ELR (cell line): ENCODE results near the gene PRAF2.
A peak's percentile ranks its signal among the peaks of the same experiment; 100 is the strongest.

Experiments used
- DNase-seq: peaks from one replicate; pipeline ENCODE4 v3.0.0-alpha.2; 2015; ENCODE audit warnings: low read depth

PRAF2 gene

DNA sequence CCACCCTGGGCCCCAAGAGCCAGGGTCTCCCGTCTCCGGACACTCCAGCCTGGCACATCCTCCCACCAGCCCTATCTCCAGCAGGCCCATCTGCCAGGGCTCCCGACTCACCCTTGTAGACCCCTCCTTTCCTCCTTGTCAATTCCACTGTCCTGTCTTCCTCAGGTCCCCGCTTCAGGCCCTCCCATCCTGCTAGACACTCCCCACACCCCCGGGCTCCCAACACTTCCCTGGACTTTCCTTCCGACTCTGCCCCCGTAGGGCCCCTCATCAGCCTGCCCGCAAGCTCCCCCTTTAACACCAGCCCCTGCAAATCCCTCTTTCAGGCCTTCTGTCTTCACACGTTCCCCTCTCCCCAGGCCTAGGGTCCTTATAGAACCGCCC is 1.1 kb downstream of the PRAF2 start:
- DNase-seq: peak; percentile 19

DNA sequence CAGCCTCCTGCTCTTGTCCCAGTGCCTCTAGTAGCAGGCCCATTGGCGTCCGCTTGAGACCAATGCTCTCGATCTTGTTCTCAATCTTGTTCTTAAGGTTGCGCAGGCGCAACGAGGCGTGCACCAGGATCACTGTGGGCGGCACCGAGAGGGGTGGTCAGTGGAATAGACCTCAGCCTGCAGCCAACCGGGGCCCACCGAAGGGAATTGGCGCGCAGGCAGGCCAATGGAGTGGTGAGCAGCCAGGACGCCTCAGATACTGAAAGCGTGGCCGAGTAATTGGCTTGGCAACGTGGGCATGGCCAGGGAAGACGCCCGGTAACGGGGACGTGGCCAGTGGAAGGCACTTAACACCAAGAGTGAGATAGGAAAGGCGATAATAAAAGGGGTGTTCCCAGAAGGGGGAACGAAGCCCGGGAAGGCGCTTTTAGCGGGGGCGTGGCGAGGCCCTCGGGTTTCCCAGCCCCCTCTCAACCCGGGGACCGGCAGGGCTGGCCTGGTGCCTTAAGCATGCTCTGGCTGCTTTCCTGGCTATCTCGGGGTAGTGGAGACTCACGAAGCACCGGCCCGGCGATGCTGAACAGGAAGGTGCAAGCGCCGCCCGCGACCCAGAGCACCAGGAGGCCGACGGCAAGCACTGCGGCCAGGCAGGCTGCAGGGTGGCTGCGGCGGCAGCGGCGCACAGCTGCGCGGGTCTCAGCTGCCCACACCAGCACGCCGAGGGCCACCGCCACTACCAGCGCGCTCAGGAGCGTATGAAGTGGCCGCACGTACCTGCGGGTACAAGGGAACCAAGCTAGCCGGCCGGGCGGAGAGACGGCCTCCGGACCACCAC is 1.7 kb downstream of the PRAF2 start:
- peak; percentile 19 for DNase-seq

DNA sequence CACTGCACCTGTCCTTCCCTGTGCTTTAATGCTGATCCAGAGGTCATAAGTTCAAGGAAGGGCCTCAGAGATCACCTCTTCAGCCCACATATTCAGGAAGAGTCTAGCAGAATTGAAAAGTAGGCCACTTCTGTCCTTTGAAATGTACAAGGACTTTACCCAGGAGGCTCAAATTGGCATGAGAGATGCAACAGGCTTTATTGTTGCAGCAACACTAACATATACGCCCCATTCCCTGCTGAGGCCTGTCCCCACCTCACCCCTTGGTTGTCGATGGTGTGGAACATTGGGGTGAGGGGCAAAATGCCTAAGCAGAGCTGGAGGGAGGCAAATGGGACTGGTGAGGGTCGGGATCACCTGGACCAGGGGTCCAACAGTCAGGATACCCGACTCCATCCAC is 2.8 kb downstream of the PRAF2 start:
- no peak for DNase-seq

DNA sequence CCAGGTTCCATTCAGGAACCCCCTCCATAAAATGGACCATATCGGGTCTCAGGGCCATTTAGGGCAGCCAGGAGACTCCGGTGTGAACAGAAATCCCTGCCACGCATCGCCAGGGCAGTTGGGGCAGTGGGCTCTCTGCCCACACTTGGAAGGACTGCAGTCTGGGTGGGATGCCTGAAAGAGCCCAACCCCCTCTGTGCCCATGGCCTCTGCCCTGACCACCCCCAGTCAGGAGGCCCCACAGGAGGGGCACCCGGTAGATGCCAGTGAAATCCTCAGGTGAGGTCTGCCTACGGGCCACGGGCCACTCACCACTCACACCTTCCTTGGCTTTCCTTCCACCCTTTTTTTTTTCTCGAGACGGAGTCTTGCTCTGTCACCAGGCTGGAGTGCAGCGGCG is 4.8 kb downstream of the PRAF2 start:
- DNase-seq: no peak

DNA sequence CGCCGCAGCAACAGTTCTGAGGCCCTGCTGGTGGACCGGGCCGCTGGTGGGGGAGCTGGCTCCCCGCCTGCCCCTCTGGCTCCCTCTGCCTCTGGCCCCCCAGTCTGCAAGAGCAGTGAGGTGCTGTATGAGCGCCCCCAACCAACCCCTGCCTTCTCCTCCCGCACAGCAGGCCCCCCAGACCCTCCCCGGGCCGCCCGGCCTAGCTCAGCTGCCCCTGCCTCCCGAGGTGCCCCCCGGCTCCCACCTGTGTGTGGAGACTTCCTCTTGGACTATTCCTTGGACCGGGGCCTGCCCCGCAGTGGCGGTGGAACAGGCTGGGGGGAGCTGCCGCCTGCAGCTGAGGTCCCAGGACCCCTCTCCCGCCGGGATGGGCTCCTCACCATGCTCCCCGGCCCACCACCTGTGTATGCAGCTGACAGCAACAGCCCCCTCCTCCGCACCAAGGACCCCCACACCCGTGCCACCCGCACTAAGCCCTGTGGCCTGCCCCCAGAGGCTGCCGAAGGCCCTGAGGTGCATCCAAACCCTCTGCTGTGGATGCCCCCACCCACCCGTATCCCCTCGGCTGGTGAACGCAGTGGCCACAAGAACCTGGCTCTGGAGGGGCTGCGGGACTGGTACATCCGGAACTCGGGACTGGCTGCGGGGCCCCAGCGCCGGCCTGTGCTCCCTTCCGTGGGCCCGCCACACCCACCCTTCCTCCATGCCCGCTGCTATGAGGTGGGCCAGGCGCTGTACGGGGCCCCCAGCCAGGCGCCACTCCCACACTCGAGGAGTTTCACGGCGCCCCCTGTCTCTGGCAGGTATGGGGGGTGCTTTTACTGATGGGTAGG is 6.3 kb downstream of the PRAF2 start:
- DNase-seq: no peak

DNA sequence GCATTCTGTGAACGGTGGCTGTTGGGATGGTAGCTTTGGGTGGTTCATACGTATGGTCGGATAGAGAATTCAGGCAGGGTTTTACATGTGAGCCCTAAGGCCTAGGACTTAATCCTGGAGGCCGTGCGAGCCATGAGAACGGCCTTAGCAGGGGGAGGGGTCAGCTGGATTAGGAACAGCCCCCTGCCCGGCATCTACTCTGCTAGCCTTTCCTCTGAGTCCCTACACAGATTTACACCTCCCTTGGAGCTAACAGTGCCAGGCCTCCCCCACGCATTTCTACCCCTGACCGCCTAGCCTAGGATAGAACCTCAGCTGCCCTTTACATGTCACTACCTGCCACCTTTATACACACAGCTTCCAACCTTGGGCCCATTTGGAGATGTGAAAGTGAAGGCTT is 7.1 kb downstream of the PRAF2 start:
- DNase-seq: no peak

DNA sequence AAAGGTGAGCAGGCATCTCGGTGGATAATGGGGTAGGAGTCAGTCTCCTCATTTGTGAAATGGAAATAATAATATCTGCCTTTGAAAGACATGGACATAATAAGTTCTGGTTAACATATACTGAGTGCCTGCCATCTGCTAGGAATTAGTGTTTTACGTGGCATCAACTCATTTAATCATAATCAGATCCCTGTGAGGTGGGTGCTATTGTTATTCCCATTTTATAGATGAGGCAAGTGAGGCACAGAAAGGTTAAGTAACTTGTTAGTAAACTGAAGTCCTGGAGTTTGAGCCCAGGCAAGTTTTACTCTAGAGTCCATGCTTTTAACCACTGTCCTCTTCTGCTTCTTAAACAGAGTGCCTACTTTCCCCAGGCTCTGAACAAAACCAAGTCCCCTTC is 7.5 kb downstream of the PRAF2 start:
- DNase-seq: no peak

DNA sequence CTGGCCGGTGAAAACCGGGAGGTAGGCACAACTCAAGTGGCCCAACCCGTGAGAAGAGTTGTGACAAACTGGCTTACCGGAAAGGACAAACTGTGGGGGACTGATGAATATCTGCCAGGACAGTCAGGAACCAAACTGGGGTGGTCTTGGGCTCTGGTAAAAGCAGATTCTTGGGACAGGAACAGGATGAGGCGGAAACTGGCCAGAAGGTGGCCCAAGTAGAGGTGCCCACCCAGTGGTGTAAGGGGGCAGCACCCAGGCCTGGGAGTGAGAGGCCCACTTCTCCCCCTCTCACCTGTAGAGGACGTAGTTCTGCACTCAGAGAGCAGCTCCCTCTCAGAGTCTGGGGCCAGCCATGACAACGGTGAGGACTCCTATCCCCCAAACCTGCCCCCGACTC is 9.1 kb downstream of the PRAF2 start:
- no peak for DNase-seq

DNA sequence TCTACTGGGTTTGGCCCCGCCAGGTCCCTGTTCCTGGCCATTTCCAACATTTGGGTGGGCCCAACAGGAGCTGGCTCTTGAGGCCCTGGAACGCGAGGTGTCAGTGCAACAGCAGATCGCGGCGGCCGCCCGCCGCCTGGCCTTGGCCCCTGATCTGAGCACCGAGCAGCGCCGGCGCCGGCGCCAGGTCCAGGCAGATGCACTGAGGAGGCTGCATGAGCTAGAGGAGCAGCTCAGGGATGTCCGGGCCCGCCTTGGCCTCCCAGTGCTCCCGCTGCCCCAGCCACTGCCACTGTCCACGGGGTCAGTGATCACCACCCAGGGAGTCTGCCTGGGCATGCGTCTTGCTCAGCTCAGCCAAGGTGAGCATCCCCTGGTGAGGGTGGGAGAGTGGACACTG is 9.5 kb downstream of the PRAF2 start:
- no peak for DNase-seq

DNA sequence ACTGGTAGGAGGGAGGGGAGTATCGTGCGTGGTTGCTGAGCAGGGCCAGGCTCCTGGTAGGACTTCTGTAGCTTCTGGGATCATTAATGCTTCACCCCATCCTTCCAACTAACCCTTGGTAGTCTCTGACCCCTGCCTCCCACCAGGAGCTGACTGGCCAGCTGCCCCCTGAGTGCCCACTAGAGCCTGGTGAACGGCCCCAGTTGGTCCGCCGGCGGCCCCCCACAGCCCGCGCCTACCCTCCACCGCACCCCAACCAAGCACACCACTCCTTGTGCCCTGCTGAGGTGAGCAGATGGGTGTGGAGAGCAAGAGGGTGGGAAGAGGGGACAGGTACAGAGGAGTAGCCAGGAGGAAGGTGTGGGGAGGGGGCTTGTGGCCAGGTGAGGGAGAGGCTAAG is 10.1 kb downstream of the PRAF2 start:
- no peak for DNase-seq

DNA sequence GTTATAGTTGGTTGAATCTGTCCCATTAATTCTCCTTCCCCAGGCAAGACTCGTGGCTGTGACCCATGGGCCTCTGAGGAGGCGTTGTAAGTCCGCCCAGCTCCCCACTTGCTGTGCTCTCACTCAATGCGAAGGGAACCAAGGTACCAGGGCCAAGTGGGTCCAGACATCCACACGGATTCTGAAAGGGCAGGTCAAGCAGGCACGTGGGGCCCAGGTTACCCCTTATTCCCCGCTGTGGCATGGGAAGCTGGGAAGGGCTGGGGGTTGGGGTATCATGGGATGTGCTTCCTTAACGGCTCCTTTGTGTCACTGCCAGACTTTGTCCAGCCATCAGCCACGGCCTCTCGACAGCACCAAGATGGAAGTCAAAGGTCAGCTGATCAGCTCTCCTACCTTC is 11.9 kb downstream of the PRAF2 start:
- no peak for DNase-seq

DNA sequence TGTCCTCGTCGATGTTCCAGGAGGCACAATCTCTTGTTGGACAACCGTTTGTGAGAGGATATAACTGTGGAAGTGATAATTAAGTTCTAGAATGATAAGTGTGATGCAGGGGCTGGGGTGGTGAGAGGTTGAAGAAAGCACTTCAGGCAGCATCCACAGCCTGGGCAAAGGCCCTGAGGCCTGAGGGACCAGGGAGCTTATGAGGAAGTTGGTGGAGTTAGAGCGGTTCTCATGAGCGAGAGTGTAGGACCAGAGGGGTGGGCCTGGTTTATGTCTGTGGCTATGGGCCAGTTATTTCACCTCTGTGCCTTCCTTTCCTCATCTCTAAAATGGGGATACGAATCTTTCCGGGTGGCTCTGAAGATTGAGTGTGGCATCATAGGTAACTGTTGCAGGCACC is 12.3 kb downstream of the PRAF2 start:
- DNase-seq: no peak

DNA sequence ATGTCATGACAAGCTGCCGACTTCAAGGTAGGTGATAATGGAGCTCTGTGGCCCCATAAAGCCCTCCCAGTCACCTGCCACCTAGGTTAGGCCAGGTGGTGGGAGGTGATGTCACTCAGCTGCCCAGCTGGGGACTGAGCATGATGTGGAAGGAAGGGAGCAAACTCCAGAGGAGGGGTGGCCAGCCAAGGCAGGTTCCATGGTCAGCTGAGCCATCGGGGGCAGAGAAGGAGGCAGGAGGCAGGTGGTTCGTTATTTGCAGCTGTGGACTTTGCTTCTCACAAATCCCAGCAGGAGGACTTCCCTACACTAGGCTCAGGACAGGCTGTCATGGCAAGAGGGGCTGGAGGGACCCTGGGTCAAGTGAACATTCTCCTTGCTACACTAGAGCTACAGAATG is 12.9 kb downstream of the PRAF2 start:
- no peak for DNase-seq

DNA sequence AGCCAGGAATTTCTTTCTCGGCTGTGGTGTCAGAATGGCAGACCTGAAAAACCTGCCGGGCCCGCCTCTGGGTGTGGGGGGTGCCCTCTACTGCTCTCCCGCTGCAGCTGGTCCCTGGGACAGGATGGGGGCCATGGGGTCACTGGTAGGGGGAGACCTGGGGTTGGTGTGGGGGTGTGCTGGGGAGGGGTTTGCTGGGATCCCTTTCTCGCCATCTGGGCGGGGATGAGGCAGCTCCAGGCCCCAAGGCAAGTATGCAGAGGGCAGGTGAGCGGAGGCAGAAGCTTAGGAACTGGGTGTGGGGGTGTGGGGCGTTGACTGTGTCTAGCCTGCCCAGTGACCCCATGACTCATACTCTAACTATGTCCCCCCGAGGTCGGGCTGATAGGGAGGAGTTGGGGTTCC is 14.1 kb downstream of the PRAF2 start:
- DNase-seq: no peak

DNA sequence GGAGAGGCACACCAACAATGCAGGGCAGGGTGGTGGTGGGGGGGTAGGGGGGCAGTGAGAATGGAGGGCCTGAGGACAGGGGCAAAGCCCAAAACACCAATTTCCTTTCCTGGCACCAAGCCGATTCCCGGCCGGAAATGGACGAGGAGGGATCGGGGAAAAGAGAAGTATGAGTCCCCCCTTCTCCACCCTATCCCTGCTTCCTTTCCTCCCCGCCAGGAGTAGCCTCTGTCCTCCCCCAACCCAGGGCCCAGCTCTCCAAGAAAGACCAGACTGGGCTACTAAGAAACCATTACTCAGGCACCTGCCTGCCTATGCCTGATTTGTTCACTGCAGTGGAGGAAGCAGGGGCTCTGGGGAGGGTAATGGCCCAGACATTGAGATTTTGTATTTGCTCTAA is 14.6 kb downstream of the PRAF2 start:
- DNase-seq: no peak

DNA sequence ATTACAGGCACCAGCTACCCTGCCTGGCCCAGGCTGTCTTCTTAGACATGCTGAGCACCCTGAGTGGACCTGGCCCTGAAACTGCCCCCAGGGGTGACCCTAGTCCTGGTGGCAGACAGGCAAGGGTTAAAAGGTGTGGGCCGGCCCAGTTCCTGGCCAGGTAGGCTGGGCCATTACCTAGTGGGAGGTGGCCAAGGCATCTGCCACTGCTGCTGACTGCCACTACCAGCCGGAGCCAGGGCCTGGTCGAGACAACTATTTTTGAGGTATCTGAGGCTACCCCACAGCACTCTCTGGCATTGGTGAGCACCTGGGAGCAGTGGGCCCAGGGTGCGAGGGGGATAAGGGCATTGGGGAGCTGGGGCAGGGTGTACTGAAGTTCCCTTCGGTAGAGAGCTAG is 15.0 kb downstream of the PRAF2 start, which contains the start of gene CCDC120:
TSS of gene CCDC120 (plus strand) at position 206 of the 400 bp plus-strand sequence. CDS start 3,043 bp downstream, outside the sequence.
- no peak for DNase-seq

DNA sequence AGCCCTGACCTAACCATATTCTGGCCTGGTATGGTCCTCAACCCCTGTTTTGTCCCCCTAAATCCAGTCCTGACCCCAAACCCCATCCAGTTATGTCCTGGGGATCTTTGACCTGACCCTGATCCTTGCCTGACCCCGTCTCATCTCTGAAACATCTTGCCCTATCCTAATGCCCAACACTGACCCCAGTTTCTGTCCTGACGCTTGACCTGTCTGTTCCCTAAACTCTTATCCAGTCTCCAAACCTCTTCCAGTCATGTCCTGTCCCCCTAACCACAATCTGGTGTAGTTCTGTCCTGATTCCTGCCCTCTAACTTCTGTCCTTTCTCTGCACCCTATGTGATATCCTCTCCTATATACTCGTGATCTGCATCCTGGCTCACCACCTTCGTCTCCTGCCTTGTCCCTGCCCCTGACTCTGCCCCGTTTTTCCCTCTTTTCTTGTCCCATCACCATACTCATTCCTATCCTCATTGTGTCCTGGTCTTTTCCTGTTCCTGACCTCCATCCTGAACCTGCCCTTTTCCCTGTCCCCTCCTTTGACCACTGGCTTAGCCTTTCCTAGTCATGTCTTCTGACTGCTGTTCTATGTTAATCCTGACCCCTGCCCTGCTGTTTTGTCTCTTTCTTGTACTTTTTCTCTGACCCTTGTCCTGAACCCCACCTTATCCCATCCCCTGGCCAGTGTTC is 19.6 kb downstream of the PRAF2 start:
- no peak for DNase-seq

DNA sequence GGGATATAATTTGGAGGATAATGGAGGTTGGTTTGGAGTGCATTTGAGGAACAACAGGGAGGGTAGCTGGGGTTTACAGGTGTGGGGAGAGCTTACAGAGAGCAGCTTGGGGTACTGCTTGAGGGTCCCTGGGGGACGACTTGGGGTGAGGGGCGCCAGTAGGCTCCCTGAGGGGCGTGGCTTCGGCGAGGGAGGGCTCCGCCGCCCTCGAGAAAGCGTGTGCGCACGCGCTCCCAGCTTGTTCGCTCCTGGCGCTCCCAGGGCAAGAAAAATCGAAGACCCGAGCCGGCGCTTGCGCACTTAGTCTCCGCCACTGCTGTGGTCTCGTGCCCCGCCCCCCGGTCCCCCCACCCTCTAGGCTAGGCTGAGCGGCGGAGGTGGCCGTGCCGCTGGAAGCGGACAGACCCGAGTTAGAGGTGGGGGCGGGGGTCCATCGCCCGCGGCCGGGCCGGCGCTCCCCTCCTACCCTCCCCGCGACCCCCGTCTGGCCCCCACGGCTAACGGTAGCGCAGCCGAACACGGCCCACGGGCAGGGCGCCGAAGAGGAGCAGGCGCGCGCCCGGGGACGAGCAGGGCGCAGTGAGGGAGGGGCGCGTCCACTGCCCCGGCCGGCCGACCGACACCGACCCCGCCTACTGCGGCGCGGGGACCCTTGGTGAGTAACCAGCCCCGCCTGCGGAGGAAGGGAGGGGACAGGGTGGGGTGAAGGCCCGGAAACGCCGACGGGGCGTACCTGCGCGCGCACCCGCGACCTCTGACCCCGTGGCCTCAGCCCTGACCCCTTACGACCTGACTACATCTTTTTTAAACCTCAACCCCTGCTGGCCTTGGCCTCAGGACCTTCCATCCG is 20.4 kb downstream of the PRAF2 start:
- peak; percentile 64 for DNase-seq

DNA sequence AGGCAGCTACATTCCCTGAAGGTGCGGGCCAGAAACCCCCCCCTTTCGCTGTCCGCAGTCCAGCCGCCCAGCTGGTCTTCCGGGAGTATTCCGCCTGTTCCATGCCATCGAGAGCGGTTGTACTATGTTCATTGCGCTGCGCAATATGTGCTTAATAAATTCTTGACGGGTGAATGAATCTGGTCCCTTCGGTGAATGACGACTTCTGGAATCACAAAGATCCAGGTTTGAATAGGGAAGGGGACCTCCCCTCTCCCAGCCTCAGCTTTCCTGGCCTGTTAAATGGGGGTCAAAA is 29.9 kb downstream of the PRAF2 start:
- DNase-seq: no peak

DNA sequence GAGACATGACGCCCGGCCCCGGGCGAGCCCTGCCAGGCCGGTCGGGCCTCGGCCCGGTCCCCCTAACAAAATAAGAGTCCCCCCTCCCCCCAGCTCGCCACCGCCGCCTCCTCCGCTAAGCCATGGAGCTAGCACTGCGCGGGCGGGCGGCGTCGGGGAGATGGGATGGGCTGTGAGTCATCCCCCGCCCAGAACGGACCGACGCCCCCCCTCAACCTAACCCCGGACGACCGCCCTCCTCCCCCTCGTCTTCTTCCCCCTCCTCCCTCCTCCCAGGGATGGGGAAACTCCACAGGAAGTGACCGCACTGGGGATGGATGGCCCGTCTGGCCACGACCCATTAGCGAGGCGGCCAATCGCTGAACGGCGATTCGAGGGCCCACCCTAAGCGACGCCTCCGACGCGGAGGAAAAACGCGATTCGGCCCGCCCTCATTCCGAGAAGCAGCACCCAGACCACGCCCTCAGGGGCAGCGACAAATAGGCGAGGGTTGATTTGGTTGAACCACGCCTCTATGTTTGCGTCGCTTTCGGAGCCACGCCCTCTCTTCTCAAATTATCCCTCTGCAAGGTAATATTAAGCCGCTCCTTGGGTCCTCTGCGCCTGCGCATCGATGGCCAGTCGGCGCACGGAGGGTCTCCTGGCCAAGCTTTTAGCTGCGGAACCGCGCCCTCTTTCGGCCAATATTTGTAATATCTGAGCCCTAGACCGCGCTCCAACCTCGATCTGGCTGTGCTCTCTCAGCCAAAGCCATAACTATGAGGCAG is 30.4 kb downstream of the PRAF2 start, which contains the start of gene TFE3:
TSS of gene TFE3 (minus strand) at position 138 of the 767 bp plus-strand sequence. CDS start at position 7, 131 bp downstream.
- DNase-seq: peak; percentile 98

DNA sequence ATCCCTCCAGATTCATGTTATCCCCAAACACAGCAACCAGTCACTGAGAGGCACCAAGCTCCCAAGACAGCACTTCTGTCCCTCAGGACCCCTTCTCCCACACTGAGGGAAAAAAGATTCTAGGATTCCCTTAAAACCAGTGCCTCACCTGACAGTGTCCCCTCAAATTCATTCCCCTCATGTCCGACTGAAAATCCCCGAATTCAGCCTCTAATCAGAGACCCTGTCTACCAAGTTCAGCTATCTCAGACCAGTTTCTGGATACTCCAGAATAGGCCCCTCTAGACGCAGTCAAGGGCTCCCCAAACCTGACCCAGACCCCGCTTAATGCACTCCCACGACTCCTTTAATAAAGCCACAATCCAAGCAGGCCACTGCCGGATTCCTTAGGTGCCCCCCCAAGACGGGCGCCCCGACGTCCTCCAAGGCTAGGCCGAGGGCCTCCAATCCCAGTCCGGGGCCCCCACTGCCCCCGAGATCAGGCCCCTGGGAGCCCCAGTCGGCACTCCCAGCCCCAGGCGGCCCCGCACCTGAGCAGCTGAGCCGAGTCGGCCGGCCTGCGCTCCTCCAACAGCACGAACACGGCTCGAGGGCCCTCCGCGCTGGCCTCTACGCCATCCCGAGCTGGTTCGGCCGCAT is 31.1 kb downstream of the PRAF2 start:
- peak; percentile 28 for DNase-seq
